ENCODE measurements around the gene STARD3. TPM values are rescaled to one million over a fixed set of nuclear protein-coding genes. Genes with fewer than 3 reads are reported as not detected.

Gene STARD3
- total and polyA plus RNA-seq, 2 donors (not counting 3 experiments of a cell fraction or from before 2014, with no cell fraction given) = 51.0 to 75.7 TPM

GRCh38 chr17:39640591-39641031, 3.7 kb downstream of the STARD3 start:
- DNase-seq (ENCODE audit: low read depth, low spot score) (no peak), FAIRE-seq (no peak)
- H3K9me3 ChIP-seq (replicated peaks; ENCODE audit: control insufficient read depth, insufficient read depth, low read length) = no peaks in the 10 kb centered on the region
- no peak overlapping the region for H2AFZ ChIP-seq (ENCODE audit: low read depth, low read length)
- TF ChIP-seq JUN (IDR thresholded peaks at IDR 0.05; ENCODE audit: borderline replicate concordance, insufficient read depth, insufficient read length, low read depth) = no peak
- no peak for TF ChIP-seq MAX (IDR thresholded peaks at IDR 0.05; ENCODE audit: insufficient read depth, insufficient read length)
- no peak for TF ChIP-seq GATA2 (IDR thresholded peaks at IDR 0.05; ENCODE audit: insufficient read depth, insufficient read length, low read depth, low read length)
- no peak for TF ChIP-seq FOS (IDR thresholded peaks at IDR 0.05; ENCODE audit: borderline replicate concordance, insufficient read depth, low read length)
- H3K27me3 ChIP-seq (ENCODE audit: control insufficient read depth in 2 of 2, insufficient read depth in 2 of 2, low read length in 2 of 2) = no peaks in the 10 kb centered on the region
- no TSS peak for BruUV-seq (replicated peaks)
- no peaks in the 10 kb centered on the region for H3K36me3 ChIP-seq (ENCODE audit: control insufficient read depth in 2 of 2, extremely low read depth in 1 of 2, insufficient read depth in 2 of 2, low read length in 2 of 2)
- H3K79me2 ChIP-seq (ENCODE audit: control insufficient read depth, insufficient read depth, low read length) = peaks cover 26% of the 10 kb centered on the region
- H3K4me3 ChIP-seq (replicated peaks in 1 of 3; ENCODE audit: insufficient read depth in 1 of 3, low read depth in 1 of 3, low read length in 3 of 3) = no peak overlapping the region
- intact Hi-C loops (cut with micrococcal nuclease) (no loop called here), dilution Hi-C loops (cut with MboI; ENCODE audit: extremely low pct_ligation_motif_present, low sequenced_read_pairs) (no loop called here)
- peaks cover 22% of the 10 kb centered on the region for H3K4me1 ChIP-seq (ENCODE audit: control insufficient read depth, extremely low read depth, insufficient read depth, low read length)
- no peak overlapping the region for H3K27ac ChIP-seq (ENCODE audit: insufficient read depth, low read depth, low read length)
- no peaks in the 10 kb centered on the region for H3K9me1 ChIP-seq (replicated peaks; ENCODE audit: control insufficient read depth, extremely low read depth, insufficient read depth, low read length)
- CTCF ChIA-PET = interaction anchor here (1.2 to 5.2 kb wide), 5 partner anchors 14 to 31 kb away, joined by 3 to 25 read pairs (median 5); no protein-coding TSS in a partner anchor
- no peaks in the 10 kb centered on the region for H4K20me1 ChIP-seq (replicated peaks; ENCODE audit: control insufficient read depth, extremely low read depth, insufficient read depth, low read length)
- no peak overlapping the region for H3K9ac ChIP-seq (replicated peaks; ENCODE audit: extremely low read depth, insufficient read depth, low read length)
- POLR2A ChIA-PET = no interaction called here
- H3K4me2 ChIP-seq (ENCODE audit: insufficient read depth, low read length) = no peak overlapping the region

- TF ChIP-seq CTCF (IDR thresholded peaks at IDR 0.05; ENCODE audit: extremely low read depth in 1 of 2, insufficient read depth in 1 of 2, low read depth in 1 of 2, low read length in 2 of 2) = no peak
- no peak for TF ChIP-seq FOS (IDR thresholded peaks at IDR 0.05; ENCODE audit: borderline replicate concordance, insufficient read depth, low read length)
- no peak for TF ChIP-seq EZH2 (IDR thresholded peaks at IDR 0.05; ENCODE audit: borderline replicate concordance, low read depth, low read length, severe bottlenecking)
- no peak for TF ChIP-seq POLR2A (IDR thresholded peaks at IDR 0.05; ENCODE audit: low read depth, low read length)
- TF ChIP-seq JUN (IDR thresholded peaks at IDR 0.05; ENCODE audit: borderline replicate concordance, insufficient read depth, insufficient read length, low read depth) = no peak
- Histone ChIP-seq H3K4me3 (replicated peaks in 1 of 3; ENCODE audit: insufficient read depth in 1 of 3, low read depth in 1 of 3, low read length in 3 of 3) (no peak overlapping the region), H3K9me3 (replicated peaks; ENCODE audit: control insufficient read depth, insufficient read depth, low read length) (no peaks in the 10 kb centered on the region), H3K36me3 (ENCODE audit: control insufficient read depth in 2 of 2, extremely low read depth in 1 of 2, insufficient read depth in 2 of 2, low read length in 2 of 2) (no peaks in the 10 kb centered on the region), H3K9me1 (replicated peaks; ENCODE audit: control insufficient read depth, extremely low read depth, insufficient read depth, low read length) (no peaks in the 10 kb centered on the region), H3K9ac (replicated peaks; ENCODE audit: extremely low read depth, insufficient read depth, low read length) (no peak overlapping the region), H3K4me1 (ENCODE audit: control insufficient read depth, extremely low read depth, insufficient read depth, low read length) (peaks cover 22% of the 10 kb centered on the region), H3K79me2 (ENCODE audit: control insufficient read depth, insufficient read depth, low read length) (peaks cover 26% of the 10 kb centered on the region), H4K20me1 (replicated peaks; ENCODE audit: control insufficient read depth, extremely low read depth, insufficient read depth, low read length) (no peaks in the 10 kb centered on the region), H3K4me2 (ENCODE audit: insufficient read depth, low read length) (no peak overlapping the region), H3K27me3 (ENCODE audit: control insufficient read depth in 2 of 2, insufficient read depth in 2 of 2, low read length in 2 of 2) (no peaks in the 10 kb centered on the region), H3K27ac (ENCODE audit: insufficient read depth, low read depth, low read length) (no peak overlapping the region), H2AFZ (ENCODE audit: low read depth, low read length) (no peak overlapping the region)
- no peak for FAIRE-seq
- no peak for DNase-seq (ENCODE audit: low read depth, low spot score)
- ChIA-PET CTCF (interaction anchor here (0.6 to 5.2 kb wide), 5 partner anchors 13 to 462 kb away, joined by 3 to 25 read pairs (median 5); no protein-coding TSS in a partner anchor), POLR2A (no interaction called here)
- intact Hi-C loops (cut with micrococcal nuclease) (no loop called here), dilution Hi-C loops (cut with MboI; ENCODE audit: extremely low pct_ligation_motif_present, low sequenced_read_pairs) (no loop called here)
- no TSS peak for BruUV-seq (replicated peaks)
These were observed 4.2 kb downstream of the STARD3 start for GRCh38 chr17:39641097-39641496.

Data from endothelial cell of umbilical vein (primary cell).